HG03565 (cell line): Measurements from ENCODE around the gene SLC38A10.
"Not testable (repeated sequence)": the region's sequence is repeated elsewhere in the genome, so short reads cannot be mapped to it uniquely, and the experiment has no call there.

Source experiments
- ATAC-seq: cut with Tn5 transposase; IDR thresholded peaks from one replicate; pipeline ENCODE4 v1.9.1; 2021; ENCODE audit warnings: mild to moderate bottlenecking, moderate library complexity; ENCODE audit not compliant: unreplicated experiment

Gene SLC38A10

DNA sequence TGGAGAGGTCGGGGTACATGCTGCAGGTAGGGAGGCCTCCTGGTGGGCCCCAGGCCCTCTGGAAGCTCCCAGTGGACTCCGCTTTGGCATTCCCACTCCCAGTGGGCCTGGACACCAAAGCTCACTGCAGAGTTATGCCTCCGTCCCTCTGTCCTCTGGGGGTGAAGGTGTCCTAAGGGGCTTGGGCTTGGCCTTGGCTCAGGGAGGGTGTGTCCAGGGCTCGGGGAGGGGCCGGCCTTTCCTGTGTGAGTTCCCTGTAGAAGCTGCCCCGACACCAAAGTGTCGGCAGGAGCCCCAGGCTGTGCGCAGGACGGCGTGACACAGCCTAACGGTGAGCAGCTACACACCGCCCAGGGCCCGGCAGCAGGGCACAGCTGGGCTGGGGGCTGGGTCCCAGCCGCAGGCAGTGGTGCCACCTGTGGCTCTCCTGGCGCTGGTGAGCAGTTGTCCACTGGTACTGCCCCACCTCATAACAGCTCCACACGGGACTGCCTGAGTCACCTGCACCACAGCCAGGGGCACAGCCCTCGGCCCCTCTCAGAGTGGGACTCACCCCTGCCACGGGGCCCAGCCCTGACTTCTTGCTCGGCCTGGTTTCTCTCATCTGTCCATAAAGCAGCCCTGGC, 62.4 kb downstream of the SLC38A10 start:
- no peak for ATAC-seq

DNA sequence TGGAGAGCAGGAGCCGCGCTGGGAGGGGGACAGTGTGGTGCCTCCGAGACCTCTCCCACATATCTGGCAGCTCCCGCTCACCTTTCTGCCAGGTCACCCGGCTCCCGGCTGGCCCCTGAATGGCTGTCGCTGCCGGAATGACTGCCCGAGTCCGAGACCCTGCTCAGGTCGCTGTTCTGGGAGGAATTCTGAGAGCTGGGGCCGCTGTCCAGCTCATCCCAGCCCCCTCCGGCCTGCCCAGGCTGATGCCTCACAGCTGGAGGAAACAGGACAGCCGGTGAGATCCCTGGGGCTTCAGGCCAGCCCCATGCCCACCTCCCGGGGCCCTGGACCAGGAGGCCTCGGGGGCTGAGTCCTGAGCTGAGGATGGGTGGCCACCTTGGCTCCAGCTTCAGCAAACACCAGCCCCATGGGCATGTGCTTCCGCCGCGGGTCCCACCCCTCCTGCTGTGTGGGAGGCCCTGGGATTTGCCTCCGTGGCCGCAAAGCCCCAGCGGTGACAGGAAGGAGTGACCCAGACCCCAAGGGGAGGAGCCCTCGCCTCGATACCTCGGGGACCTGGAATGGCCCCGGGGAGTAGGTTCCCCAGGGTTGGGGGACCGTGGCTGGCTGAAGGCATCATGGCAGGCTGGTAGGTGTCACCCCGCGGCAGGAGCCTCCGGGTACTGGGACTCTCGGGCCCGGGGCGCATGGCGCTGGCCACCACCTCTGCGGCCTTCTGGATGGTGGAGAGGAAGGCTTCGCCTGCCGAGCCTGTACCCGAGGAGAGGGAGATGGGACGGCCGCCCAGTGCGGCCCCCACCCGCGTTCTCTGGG, 63.1 kb downstream of the SLC38A10 start:
- no peak for ATAC-seq

DNA sequence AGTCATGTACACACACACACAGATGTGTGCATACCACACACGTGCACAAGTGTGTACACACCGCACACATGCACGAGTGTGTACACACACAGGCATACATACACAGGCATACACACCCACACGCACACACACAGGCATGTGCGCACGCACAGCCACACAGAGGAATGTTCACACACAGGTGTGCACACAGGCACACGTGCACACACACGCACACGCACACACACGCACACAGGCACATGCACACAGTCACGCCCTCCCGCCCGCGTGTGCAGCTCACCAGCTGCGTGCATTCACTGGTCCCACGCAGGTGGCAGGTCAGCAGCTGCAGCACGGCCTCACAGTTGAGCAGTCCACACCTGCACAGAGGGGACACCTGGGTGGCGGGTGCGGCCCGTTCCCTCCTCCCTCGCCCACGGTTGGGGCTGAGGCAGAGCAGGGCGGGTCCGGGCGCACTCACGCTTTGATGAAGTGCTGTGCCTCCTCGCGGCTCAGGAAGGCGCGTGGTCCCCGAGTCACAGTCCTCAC, 63.9 kb downstream of the SLC38A10 start:
- no peak for ATAC-seq

DNA sequence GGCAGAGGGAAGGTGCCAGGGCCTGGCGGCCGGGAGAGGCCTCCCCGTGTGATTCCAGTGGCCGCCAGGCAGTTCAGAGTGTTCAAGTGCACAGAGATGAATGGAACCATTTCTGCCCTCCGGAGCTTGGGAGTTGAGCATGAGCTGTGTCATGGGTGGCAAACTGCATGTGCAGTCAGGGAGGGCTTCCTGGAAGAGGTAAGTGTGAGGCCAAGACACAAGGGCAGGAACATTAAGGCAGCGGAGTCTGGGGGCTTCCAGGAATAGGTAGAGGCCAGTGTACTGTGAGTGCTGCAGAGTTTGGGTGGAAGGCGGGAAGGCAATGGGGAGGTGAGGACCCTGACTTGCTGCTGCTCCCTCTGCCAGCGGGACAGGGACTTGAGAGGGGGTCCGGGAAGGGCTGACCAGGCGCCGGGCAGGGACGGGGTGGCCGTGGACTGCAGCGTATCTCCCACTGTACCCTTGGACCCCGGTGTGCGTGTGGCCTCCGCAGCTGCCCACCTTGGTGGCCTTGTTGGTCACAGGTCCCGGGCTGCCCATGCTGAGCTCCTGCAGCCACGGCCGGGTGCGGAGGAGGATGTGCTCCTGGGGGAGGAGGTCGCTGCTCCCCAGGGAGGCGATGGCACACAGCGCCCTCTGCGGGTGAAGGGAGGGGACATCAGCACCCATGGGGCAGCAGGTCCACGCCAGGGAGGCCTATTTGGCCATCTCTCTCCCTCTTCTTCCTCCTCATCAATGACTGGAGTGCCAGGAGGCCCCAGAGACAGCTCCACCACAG, 64.9 kb downstream of the SLC38A10 start:
- no peak for ATAC-seq

DNA sequence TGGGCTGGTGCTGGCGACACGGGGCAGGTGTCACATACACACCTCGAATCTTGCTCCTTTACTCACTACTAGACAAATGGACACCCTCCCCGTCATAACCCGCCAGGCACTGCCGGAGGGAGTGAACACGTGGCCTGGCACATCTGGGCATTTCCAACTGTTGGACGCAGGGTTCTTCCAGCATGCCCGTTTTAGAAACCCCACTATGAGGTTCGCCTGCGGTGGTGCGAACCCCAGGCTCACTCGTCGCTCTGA, 65.5 kb downstream of the SLC38A10 start:
- ATAC-seq, result no peak

DNA sequence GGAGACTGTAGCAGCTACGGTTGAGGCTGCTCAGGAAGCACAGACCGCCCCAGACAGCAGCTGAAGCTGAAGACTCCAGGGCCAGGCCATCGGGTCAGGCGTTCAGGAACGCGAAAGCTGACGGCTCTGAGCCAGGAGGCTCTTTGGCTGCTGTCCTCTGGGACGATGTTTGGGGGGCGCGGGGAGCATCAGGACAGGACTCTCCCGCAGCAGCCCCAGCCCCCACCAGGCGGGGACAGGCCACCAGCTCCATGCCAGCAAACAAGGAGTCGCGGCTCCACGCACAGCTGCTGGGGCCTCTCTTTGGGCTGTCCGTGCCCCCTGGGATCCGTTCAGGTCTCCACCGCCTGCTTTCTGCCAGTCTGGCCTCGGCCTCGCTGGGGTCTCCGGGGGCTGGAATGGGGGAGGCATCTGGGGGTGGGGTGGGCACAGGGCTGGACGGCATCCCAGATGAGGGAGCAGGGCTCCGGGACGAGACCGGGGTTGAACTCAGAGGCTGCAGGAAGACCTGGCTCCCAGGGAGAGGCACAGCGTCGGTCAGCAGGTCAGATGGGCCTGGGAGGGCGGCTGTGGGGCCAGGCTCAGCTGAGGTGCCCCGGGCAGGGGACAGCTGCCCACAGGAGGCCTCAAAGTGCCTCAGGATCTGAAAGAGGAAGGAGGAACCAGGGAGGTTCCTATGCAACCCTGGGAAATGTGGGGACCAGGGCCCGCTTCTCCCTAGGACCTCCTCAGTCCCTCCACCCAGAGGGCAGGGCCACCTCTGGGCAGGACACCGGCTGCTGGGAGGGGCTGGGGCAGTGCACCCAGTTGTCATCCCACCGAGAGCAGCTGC, 66.1 kb downstream of the SLC38A10 start:
- ATAC-seq, result no peak

DNA sequence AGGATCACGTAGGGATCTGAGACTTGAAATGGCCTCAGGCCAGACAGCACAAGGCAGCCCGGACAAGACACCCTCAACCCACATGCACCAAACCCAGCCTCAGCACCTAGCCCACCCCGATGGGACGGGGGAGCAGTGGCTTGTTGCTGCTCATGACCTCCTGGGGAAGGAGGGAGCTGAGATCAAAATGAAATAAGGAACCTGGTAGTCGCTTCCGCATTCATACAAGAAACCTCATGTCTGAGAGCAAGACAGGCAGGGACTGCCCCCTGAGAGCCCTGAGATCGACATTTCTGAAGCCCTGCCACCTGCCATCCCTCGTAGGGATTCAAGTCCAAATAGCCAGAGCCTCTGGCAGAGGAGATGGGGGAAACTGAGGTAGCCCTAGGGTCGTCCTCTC, 66.7 kb downstream of the SLC38A10 start:
- ATAC-seq, result no peak

DNA sequence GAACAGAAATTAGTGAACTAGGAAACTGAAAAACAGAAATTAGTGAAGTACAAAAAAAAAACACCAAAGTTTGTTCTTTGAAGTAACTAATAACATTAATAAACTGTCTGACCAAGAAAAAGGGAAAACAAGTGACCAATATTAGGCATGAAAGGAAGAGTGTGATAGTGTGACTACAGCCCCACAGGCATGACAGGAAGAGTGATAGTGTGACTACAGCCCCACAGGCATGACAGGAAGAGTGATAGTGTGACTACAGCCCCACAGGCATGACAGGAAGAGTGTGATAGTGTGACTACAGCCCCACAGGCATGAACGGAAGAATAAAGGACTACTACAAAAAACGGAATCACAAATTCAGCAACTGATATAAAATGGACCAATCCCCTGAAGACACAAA, 67.5 kb downstream of the SLC38A10 start:
- not testable (repeated sequence) for ATAC-seq

DNA sequence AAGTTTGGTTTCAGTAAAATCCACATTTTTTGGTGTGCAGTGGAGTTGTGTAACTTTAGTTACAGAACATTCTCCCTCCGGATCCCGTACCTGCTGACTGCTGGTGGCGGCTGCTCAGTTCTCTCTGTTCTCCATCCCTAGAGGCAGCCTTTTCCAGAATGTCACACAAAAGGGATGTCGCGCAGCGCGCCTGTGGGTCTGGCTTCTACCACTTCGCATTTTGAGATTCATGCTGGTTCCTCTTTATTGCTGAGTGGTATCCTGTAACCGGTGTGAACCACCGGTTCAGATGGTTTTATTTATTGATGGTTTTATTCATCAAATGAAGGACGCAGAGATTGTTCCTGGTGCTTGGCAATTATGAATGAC, 71.4 kb downstream of the SLC38A10 start:
- no peak for ATAC-seq

DNA sequence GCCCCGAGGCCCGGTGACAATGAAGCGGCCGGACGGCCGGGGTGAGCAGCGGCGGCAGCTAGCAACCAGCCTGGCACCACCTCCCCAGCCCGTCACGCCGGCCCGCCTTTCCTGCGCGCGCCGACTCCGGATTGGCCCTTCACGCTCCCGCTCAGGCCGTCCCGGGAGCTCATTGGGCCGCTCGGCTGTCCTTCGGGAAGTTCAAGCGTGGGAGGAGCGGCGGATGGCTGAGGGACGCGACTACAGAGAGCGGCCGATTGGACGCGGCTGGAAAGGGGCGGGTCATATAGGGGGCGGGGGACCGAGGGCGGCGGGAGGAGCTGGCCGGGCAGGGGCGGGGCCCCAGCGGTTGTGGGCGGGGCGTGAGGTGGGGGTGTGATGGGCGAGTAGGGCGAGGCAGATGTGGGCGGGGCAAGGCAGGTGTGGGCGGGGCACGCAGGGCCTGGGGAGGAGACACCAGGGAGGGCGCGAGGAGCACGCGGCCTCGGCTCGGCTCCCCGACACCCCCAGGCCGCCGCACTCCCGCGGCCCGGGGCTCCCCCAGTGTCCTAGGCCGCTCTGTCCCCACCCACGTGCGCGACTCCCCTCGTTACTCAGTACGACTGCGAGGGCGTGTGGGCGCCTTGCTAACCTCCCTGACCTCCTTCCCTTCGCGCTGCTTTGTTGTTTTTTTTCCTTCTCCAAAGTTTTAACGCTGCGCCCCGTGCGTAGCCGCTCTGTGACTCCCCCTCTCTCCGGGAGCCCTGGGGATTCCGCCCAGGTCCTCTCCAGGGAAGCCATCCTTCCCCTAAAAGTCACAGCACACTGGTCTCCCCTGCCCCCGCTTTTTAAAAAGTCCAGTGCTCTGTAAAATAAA, 72.0 kb downstream of the SLC38A10 start, which contains the start of gene CEP131:
Gene CEP131 (minus strand): TSS at position 60 of the 856 bp plus-strand sequence. CDS start 2,909 bp downstream, outside the sequence.
- peak; percentile 87 for ATAC-seq

DNA sequence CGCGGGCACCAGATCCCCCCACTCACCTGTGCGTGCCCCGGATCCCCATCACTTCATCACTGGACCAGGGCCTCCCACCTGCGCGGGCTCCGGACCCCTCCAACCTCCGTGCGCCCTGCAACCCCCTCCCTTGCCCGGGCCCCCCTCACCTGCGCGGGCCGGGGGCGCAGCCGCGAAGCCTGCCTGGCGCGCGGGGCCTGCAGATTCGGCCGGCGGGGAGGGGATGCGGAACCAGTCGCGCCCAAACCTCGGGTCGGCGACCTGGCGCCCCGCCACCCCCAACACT, 72.5 kb downstream of the SLC38A10 start:
- peak; percentile 2 for ATAC-seq

DNA sequence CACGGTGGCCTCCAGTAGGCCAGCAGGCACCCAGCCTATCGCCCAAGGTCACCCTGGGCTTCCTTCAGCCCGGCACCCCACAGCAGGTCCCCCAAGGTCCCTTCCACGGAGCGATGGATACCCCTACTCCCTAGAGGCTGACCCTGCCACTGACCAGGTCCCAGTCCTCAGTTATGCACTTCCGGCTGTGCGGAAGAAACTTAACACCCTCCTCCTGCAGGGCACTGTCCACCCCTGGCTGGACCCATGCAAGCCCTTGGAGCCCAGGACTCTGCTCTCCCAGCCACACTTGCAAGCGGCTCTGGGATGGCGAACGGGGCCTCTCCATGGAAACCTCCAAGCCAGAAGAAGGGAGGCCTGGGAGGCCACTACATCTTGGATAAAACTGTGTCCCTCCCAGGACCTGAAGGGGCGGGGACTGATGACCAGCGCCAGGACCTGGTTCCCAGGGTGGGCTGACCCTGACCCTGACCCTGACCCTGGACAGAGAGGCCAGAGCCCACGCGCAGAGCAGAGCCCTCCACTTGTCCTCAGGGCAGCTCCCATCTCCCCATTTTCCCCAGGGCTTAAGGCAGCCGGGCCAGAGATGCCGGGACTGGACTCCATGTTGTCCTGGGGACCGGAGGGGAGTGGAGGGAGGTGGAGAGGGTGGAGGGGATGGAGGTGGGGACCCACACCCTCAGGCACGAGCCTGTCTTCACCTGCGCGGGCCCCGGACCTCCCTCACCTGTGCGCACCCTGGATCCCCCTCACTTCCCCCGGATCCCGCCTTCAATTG, 73.1 kb downstream of the SLC38A10 start:
- ATAC-seq, result no peak

DNA sequence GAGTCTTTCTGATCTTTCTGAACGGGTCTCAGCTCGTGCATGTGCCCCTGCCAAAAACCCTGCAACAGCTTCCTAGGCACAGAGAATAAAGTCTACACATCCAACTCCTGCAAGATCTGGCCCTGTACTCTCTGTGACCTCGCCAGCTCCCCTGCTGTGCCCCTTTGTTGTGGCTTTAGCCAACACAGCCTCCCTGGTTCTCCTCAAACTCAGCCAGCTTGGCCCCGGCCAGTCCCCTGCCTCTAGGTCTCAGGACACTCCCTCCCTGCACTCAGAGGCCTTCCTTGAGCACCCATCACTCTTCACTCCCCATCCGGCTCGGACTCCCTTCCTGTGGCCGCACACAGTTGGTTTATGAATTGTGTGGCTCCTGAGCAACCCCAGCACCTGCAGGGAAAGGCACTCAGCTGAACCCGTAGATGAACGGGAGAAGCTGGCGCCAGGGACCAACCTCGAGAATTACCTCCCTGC, 73.7 kb downstream of the SLC38A10 start:
- ATAC-seq, result no peak

DNA sequence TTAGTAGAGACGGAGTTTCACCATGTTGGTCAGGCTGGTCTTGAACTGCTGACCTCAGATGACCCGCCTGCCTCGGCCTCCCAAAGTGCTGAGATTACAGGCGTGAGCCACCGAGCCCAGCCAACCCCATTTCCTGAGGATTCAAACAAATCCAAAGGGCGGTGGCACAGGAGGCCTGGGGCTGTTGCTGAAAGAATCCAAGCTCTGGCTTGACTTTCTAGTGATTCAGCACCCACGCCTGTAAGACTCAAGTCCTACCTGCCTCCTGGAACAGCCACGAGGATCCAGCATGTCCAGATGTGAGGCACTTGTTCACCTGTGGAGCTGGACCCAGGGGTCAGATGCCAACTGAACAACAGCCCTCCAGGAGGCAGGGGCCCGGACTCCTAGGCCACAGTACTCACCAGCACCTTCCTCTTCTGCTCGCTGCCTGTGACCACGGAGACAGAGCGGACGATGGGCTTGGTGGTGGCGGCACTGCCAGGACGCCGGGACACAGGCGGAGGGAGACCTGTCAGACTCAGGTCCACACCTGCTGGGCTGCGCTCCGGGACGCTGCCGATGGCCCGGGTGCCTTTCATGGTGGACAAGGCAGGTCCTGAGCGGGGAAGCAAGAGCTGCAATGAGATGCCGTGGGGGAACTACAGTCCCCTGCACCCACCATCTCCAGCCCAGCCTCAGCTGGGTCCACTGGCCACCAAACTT, 75.5 kb downstream of the SLC38A10 start:
- ATAC-seq, result no peak

DNA sequence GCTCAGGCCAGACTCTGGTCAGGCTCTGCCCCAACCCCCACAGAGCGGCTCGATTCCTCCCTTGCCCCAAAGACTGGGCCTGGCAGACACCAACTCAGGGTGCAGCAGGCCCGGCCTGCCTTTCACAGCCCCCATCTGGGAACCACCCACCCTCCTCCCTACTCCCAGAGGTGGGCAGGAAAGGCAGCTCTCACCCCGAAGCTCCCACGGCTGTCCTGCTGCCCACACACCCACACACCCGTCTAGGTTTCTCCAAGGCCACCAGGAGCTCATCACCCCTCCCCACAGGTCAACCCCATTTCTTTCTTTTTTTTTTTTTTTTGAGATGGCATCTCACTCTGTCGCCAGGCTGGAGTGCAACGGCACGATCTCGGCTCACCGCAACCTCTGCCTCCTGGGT, 76.1 kb downstream of the SLC38A10 start:
- ATAC-seq, result no peak

DNA sequence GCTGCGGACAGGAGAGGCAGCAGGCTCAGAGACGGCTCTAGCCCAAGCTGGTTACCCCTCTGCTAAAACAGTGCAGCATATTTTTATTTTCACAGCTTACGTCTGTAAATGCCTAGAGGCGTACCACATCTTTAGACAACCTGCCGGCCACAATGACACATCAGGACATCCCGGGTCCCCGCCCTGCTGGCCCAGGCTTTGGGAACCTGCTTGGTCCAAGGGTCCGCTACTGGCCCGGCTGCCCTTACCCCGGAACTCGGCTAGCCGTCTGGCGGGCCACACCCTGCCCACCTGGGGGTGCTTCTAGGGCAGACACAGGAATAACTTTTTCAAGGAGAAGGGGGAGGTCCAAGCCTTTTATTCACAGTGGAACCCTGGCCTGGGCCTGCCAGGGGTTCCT, 76.6 kb downstream of the SLC38A10 start:
- no peak for ATAC-seq

DNA sequence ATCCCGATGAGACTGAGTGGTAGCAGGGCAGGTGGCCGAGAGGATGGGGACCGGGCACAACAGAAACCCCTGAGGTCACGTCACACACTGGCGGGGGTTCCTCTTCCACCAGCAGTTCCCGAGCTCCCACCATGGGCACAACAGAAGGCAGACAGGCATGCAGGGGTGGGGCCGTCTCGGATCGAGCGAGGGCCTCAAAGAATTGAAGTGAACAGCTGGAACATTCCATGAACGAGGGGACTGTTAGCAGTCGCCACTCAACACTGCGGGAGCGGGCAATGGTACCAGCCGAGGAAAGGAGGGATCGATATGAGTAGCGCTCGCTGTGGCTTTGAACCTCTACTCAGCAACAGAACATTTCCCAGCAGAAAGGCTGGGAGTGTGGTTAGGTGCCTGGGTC, 77.6 kb downstream of the SLC38A10 start:
- no peak for ATAC-seq

DNA sequence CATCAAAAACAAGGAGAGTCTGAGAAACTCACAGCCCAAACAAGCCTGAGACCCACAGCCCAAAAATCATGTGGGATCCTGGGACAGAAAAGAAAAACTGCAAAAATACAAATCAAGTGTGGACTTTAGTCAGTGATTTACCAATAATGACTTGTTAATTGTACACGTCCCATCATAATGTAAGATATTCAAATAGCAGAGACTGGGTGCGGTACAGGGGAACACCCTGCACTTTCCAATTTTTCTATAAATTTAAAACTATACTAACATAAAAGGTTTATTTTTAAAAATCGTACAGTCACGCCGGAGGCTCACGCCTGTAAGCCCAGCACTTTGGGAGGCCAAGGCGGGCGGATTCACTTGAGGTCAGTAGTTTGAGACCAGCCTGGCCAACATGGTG, 81.1 kb downstream of the SLC38A10 start:
- ATAC-seq, result no peak

DNA sequence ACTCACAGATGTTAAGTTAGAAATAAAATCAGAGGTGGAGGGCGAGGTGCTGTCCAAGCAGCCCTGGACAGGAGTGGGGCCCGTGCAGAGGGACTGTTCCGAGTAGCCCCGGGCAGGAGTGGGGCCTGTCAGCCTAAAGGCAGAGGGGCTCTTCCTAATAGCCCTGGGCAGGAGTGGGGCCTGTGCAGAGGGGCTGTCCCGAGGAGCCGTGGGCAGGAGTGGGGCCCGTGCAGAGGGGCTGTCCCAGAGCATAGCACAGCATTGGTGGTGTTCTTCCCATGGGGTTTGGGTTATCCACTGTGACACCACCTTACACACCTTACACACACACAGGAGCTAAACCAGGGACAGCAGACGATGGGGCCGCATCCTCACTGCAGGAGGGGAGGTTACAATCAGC, 82.7 kb downstream of the SLC38A10 start:
- no peak for ATAC-seq
